Nephron progenitor cell (in vitro differentiated cells): ENCODE data around the gene XRN2.

Experiments
- DNase-seq: peaks from one replicate; pipeline ENCODE4 v3.0.0; 2021
- H3K27ac Mint-ChIP-seq: 2 replicates; pipeline ENCODE4 v1.8.0; 2021; ENCODE audit warnings: mild to moderate bottlenecking, moderate library complexity, mixed read lengths
- H3K27me3 Mint-ChIP-seq: 2 replicates; pipeline ENCODE4 v1.8.0; 2021; ENCODE audit warnings: mild to moderate bottlenecking, low read depth, mixed read lengths; ENCODE audit not compliant: poor library complexity
- H3K36me3 Mint-ChIP-seq: 2 replicates; pipeline ENCODE4 v1.8.0; 2021; ENCODE audit warnings: low read depth, mixed read lengths
- H3K4me1 Mint-ChIP-seq: 2 replicates; pipeline ENCODE4 v1.8.0; 2021; ENCODE audit warnings: mixed read lengths
- H3K4me3 Mint-ChIP-seq: 2 replicates; pipeline ENCODE4 v1.8.0; 2021; ENCODE audit warnings: mild to moderate bottlenecking, moderate library complexity, mixed read lengths
- H3K9me3 Mint-ChIP-seq: 2 replicates; pipeline ENCODE4 v1.8.0; 2021; ENCODE audit warnings: mild to moderate bottlenecking, moderate library complexity, mixed read lengths
- CTCF ChIP-seq: fragments of 200-600 bp; sonication (generic); IDR thresholded peaks from 2 replicates; pipeline ENCODE4 v1.5.0; 2021; ENCODE audit warnings: antibody characterized with exemption

Gene XRN2

GRCh38 chr20:21395666-21396598 is 92.8 kb downstream of the XRN2 start:
- H3K27ac Mint-ChIP-seq, result no peak overlapping the region
- DNase-seq, result peak; percentile 45
- H3K9me3 Mint-ChIP-seq, result no peaks in the 10 kb centered on the region
- H3K4me1 Mint-ChIP-seq, result peaks cover 10% of the 10 kb centered on the region
- H3K27me3 Mint-ChIP-seq, result peaks cover 93% of the 10 kb centered on the region
- no peak for TF ChIP-seq CTCF
- H3K4me3 Mint-ChIP-seq, result no peak overlapping the region
- H3K36me3 Mint-ChIP-seq, result no peaks in the 10 kb centered on the region

- no peak overlapping the region for H3K27ac Mint-ChIP-seq
- DNase-seq, result peak; percentile 51
- H3K4me3 Mint-ChIP-seq, result no peak overlapping the region
- H3K9me3 Mint-ChIP-seq, result no peaks in the 10 kb centered on the region
- H3K27me3 Mint-ChIP-seq, result peaks cover 92% of the 10 kb centered on the region
- no peaks in the 10 kb centered on the region for H3K36me3 Mint-ChIP-seq
- TF ChIP-seq CTCF, result no peak
- peaks cover 4% of the 10 kb centered on the region for H3K4me1 Mint-ChIP-seq
Observed at GRCh38 chr20:21396599-21397340, 93.6 kb downstream of the XRN2 start.

- Mint-ChIP-seq H3K4me3 (no peak within 1 kb of the TSS), H3K27me3 (peaks cover 92% of the 10 kb centered on the region), H3K9me3 (no peaks in the 10 kb centered on the region), H3K36me3 (no peaks in the 10 kb centered on the region), H3K4me1 (no peaks in the 10 kb centered on the region), H3K27ac (no peak within 1 kb of the TSS)
- no peak for TF ChIP-seq CTCF
- DNase-seq, result peak; percentile 17
Observed at GRCh38 chr20:21397341-21398108, 94.4 kb downstream of the XRN2 start, which contains the start of gene NKX2-4. Gene NKX2-4 (minus strand): TSS chr20:21397526. CDS start chr20:21397399, 127 bp downstream.

GRCh38 chr20:21398109-21399004 is 95.2 kb downstream of the XRN2 start:
- no peaks in the 10 kb centered on the region for H3K9me3 Mint-ChIP-seq
- no peak for TF ChIP-seq CTCF
- DNase-seq, result no peak
- H3K36me3 Mint-ChIP-seq, result no peaks in the 10 kb centered on the region
- peaks cover 89% of the 10 kb centered on the region for H3K27me3 Mint-ChIP-seq
- H3K4me3 Mint-ChIP-seq, result no peak overlapping the region
- no peaks in the 10 kb centered on the region for H3K4me1 Mint-ChIP-seq
- H3K27ac Mint-ChIP-seq, result no peak overlapping the region

GRCh38 chr20:21399005-21399475 is 95.9 kb downstream of the XRN2 start:
- Mint-ChIP-seq H3K9me3 (no peaks in the 10 kb centered on the region), H3K4me1 (no peaks in the 10 kb centered on the region), H3K27me3 (peaks cover 87% of the 10 kb centered on the region), H3K36me3 (no peaks in the 10 kb centered on the region), H3K27ac (no peak overlapping the region), H3K4me3 (no peak overlapping the region)
- no peak for DNase-seq
- no peak for TF ChIP-seq CTCF
